Fibroblast of pulmonary artery (primary cell): ENCODE data around the gene FHOD3.
A peak's percentile ranks its signal among the peaks of the same experiment; 100 is the strongest.

Source experiments
- DNase-seq: peaks from one replicate; pipeline ENCODE4 v3.0.0-alpha.2; 2010; ENCODE audit warnings: low read depth
- H3K4me3 ChIP-seq: replicated peaks from 2 replicates; pipeline ENCODE4 v1.5.1; 2011; ENCODE audit warnings: low read depth, mild to moderate bottlenecking, control low read depth, low read length, moderate library complexity
- CTCF ChIP-seq: IDR thresholded peaks from 2 replicates; pipeline ENCODE4 v1.5.1; 2011; ENCODE audit warnings: mild to moderate bottlenecking, control low read depth, low read length, inconsistent platforms; ENCODE audit errors: missing control alignments

FHOD3 gene

GRCh38 chr18:36580874-36581750 is 283.6 kb downstream of the FHOD3 start:
- no peak for TF ChIP-seq CTCF
- peak; percentile 63 for DNase-seq

GRCh38 chr18:36582988-36583745 is 285.7 kb downstream of the FHOD3 start:
- peak; percentile 25 for DNase-seq
- no peak for TF ChIP-seq CTCF
- no peak overlapping the region for H3K4me3 ChIP-seq

More at GRCh38 chr18:36580874-36581750, 283.6 kb downstream of the FHOD3 start:
- no peak overlapping the region for H3K4me3 ChIP-seq

- no peak for TF ChIP-seq CTCF
- no peak overlapping the region for H3K4me3 ChIP-seq
- no peak for DNase-seq
Observed at GRCh38 chr18:36589857-36590543, 292.5 kb downstream of the FHOD3 start.

GRCh38 chr18:36590621-36591580 is 293.4 kb downstream of the FHOD3 start:
- no peak for DNase-seq
- H3K4me3 ChIP-seq: no peak overlapping the region
- no peak for TF ChIP-seq CTCF

GRCh38 chr18:36592282-36592681 is 294.8 kb downstream of the FHOD3 start:
- TF ChIP-seq CTCF: no peak
- DNase-seq: no peak
- no peak overlapping the region for H3K4me3 ChIP-seq

GRCh38 chr18:36593001-36593400 is 295.5 kb downstream of the FHOD3 start:
- no peak overlapping the region for H3K4me3 ChIP-seq
- no peak for TF ChIP-seq CTCF
- peak; percentile 29 for DNase-seq
